HT1080 (cell line): Measurements from ENCODE around the gene OR10A4. TPM values are rescaled to one million over a fixed set of nuclear protein-coding genes. Genes with fewer than 3 reads are reported as not detected.
"Not testable (repeated sequence)": the region's sequence is repeated elsewhere in the genome, so short reads cannot be mapped to it uniquely, and the experiment has no call there.

Experiments used
- DNase-seq: peaks from one replicate; pipeline ENCODE4 v3.0.0-alpha.2; 2015; ENCODE audit warnings: low read depth
- polyA plus RNA-seq, 2 experiments: library from polyadenylated mRNA; depleted of rRNA; stranded (reverse); fragments of >200 nt; gene quantifications; 2 replicates each; pipeline ENCODE4 v1.2.3, GENCODE V29; 2015
- total RNA-seq: library from RNA; depleted of rRNA; stranded (reverse); fragments of >200 nt; shearing (Covaris generic); gene quantifications from 2 replicates; pipeline ENCODE4 v1.2.3, GENCODE V29; 2014; rRNA removed

OR10A4 gene
- not detected in 2 replicates for total RNA-seq
- polyA plus RNA-seq (2015; cell fraction: cytosol; rRNA removed), result not detected in 2 replicates
- polyA plus RNA-seq (2015; cell fraction: nucleus; rRNA removed), result not detected in 2 replicates

GRCh38 chr11:6876325-6876724 lies at the start of gene OR10A4:
Gene OR10A4, plus strand, starts transcription at chr11:6876625. Its CDS starts 23 bp downstream, at chr11:6876648.
- no peak for DNase-seq

GRCh38 chr11:6828103-6828502 lies 48.3 kb upstream of the OR10A4 start:
- no peak for DNase-seq

GRCh38 chr11:6833356-6833755 lies 43.1 kb upstream of the OR10A4 start:
- DNase-seq, result no peak

- DNase-seq, result no peak
Observed at GRCh38 chr11:6834021-6834420, 42.4 kb upstream of the OR10A4 start.

GRCh38 chr11:6841694-6842093 lies 34.7 kb upstream of the OR10A4 start:
- DNase-seq, result no peak

- no peak for DNase-seq
Observed at GRCh38 chr11:6843670-6844069, 32.8 kb upstream of the OR10A4 start.

GRCh38 chr11:6844356-6844755 lies 32.1 kb upstream of the OR10A4 start:
- DNase-seq, result no peak

GRCh38 chr11:6845383-6845782 lies 31.0 kb upstream of the OR10A4 start, which contains the start of gene OR10A5:
Gene OR10A5, plus strand, starts transcription at chr11:6845683. Its CDS starts 0 bp downstream, at chr11:6845683.
- DNase-seq, result no peak

- no peak for DNase-seq
Observed at GRCh38 chr11:6850526-6850925, 25.9 kb upstream of the OR10A4 start.

GRCh38 chr11:6854801-6855200 lies 21.6 kb upstream of the OR10A4 start:
- DNase-seq, result not testable (repeated sequence)

- peak; percentile 51 for DNase-seq
Observed at GRCh38 chr11:6855971-6856541, 20.4 kb upstream of the OR10A4 start.

- DNase-seq, result no peak
Observed at GRCh38 chr11:6856871-6857270, 19.6 kb upstream of the OR10A4 start.

- no peak for DNase-seq
Observed at GRCh38 chr11:6862961-6863360, 13.5 kb upstream of the OR10A4 start, which contains the start of gene OR10A2. Gene OR10A2, plus strand, starts transcription at chr11:6863057. Its CDS starts 6,698 bp downstream, at chr11:6869755.

GRCh38 chr11:6864438-6864837 lies 12.0 kb upstream of the OR10A4 start:
- no peak for DNase-seq

- DNase-seq, result no peak
Observed at GRCh38 chr11:6871278-6871677, 5.1 kb upstream of the OR10A4 start.

GRCh38 chr11:6875761-6876160 lies 664 bp upstream of the OR10A4 start:
- no peak for DNase-seq

GRCh38 chr11:6876914-6877313 lies 489 bp downstream of the OR10A4 start:
- no peak for DNase-seq

GRCh38 chr11:6882751-6883150 lies 6.3 kb downstream of the OR10A4 start:
- no peak for DNase-seq

GRCh38 chr11:6887711-6888110 lies 11.3 kb downstream of the OR10A4 start:
- DNase-seq, result not testable (repeated sequence)

- DNase-seq, result no peak
Observed at GRCh38 chr11:6888830-6889229, 12.4 kb downstream of the OR10A4 start.

GRCh38 chr11:6889835-6890234 lies 13.4 kb downstream of the OR10A4 start:
- DNase-seq, result no peak

GRCh38 chr11:6892400-6892799 lies 16.0 kb downstream of the OR10A4 start, which contains the start of gene OR2D2:
Gene OR2D2, minus strand, starts transcription at chr11:6892500. Its CDS starts 0 bp downstream, at chr11:6892500.
- DNase-seq, result no peak

GRCh38 chr11:6894097-6894496 lies 17.7 kb downstream of the OR10A4 start:
- no peak for DNase-seq
